Measurements from ENCODE around the gene PLXNA4.

PLXNA4 gene

GRCh38 chr7:132376361-132377013 lies 199.8 kb downstream of the PLXNA4 start:
- H3K9me2 ChIP-seq (replicated peaks; ENCODE audit: insufficient read depth, low read length) = no peaks in the 10 kb centered on the region
- no peak overlapping the region for H3K4me3 ChIP-seq (ENCODE audit: insufficient read depth, low read length, poor library complexity, severe bottlenecking)
- TF ChIP-seq CTCF (IDR thresholded peaks at IDR 0.05; ENCODE audit: insufficient read depth, low read length, poor library complexity, severe bottlenecking) (no peak), EZH2phosphoT487 (conservative IDR thresholded peaks at IDR 0.05; ENCODE audit: low read length) (no peak)
- no peaks in the 10 kb centered on the region for H3K36me3 ChIP-seq (ENCODE audit: low read length)
- H3K79me2 ChIP-seq (ENCODE audit: insufficient read depth, low read length) = no peaks in the 10 kb centered on the region
- no peak overlapping the region for H3K9ac ChIP-seq (ENCODE audit: low read length)
- no peak overlapping the region for H2AFZ ChIP-seq (ENCODE audit: low read depth, low read length, severe bottlenecking)
- H3K9me3 ChIP-seq (ENCODE audit: insufficient read depth, low read length) = no peaks in the 10 kb centered on the region
- no peak overlapping the region for H3K4me2 ChIP-seq (ENCODE audit: low read depth, low read length, poor library complexity, severe bottlenecking)
- H3F3A ChIP-seq (ENCODE audit: insufficient read depth) = no peaks in the 10 kb centered on the region
- 0 out of 2 replicates have a peak, but pooled peaks cover 2% of the 10 kb centered on the region for H3K27me3 ChIP-seq (ENCODE audit: low read length)
- no peaks in the 10 kb centered on the region for H4K20me1 ChIP-seq (ENCODE audit: low read depth, low read length)
- H3K27ac ChIP-seq (ENCODE audit: low read depth, low read length) = no peak overlapping the region

GRCh38 chr7:132373879-132374278 lies 202.4 kb downstream of the PLXNA4 start:
- no peaks in the 10 kb centered on the region for H3K9me3 ChIP-seq (ENCODE audit: insufficient read depth, low read length)
- no peaks in the 10 kb centered on the region for H3K9me2 ChIP-seq (replicated peaks; ENCODE audit: insufficient read depth, low read length)
- TF ChIP-seq EZH2phosphoT487 (conservative IDR thresholded peaks at IDR 0.05; ENCODE audit: low read length) (no peak), CTCF (IDR thresholded peaks at IDR 0.05; ENCODE audit: insufficient read depth, low read length, poor library complexity, severe bottlenecking) (no peak)
- no peaks in the 10 kb centered on the region for H3K79me2 ChIP-seq (ENCODE audit: insufficient read depth, low read length)
- no peaks in the 10 kb centered on the region for H3K36me3 ChIP-seq (ENCODE audit: low read length)
- no peak overlapping the region for H3K27ac ChIP-seq (ENCODE audit: low read depth, low read length)
- no peak overlapping the region for H2AFZ ChIP-seq (ENCODE audit: low read depth, low read length, severe bottlenecking)
- no peaks in the 10 kb centered on the region for H4K20me1 ChIP-seq (ENCODE audit: low read depth, low read length)
- H3K9ac ChIP-seq (ENCODE audit: low read length) = no peak overlapping the region
- H3K27me3 ChIP-seq (ENCODE audit: low read length) = 0 out of 2 replicates have a peak, but pooled peaks cover 2% of the 10 kb centered on the region
- H3K4me2 ChIP-seq (ENCODE audit: low read depth, low read length, poor library complexity, severe bottlenecking) = no peak overlapping the region
- no peaks in the 10 kb centered on the region for H3F3A ChIP-seq (ENCODE audit: insufficient read depth)
- H3K4me3 ChIP-seq (ENCODE audit: insufficient read depth, low read length, poor library complexity, severe bottlenecking) = no peak overlapping the region

- no peak overlapping the region for H3K4me3 ChIP-seq (ENCODE audit: insufficient read depth, low read length, poor library complexity, severe bottlenecking)
- H3K27me3 ChIP-seq (ENCODE audit: low read length) = 0 out of 2 replicates have a peak, but pooled peaks cover 2% of the 10 kb centered on the region
- H3K79me2 ChIP-seq (ENCODE audit: insufficient read depth, low read length) = no peaks in the 10 kb centered on the region
- H4K20me1 ChIP-seq (ENCODE audit: low read depth, low read length) = no peaks in the 10 kb centered on the region
- no peak overlapping the region for H2AFZ ChIP-seq (ENCODE audit: low read depth, low read length, severe bottlenecking)
- TF ChIP-seq CTCF (IDR thresholded peaks at IDR 0.05; ENCODE audit: insufficient read depth, low read length, poor library complexity, severe bottlenecking) = no peak
- no peak for TF ChIP-seq EZH2phosphoT487 (conservative IDR thresholded peaks at IDR 0.05; ENCODE audit: low read length)
- H3K4me2 ChIP-seq (ENCODE audit: low read depth, low read length, poor library complexity, severe bottlenecking) = no peak overlapping the region
- no peaks in the 10 kb centered on the region for H3K9me2 ChIP-seq (replicated peaks; ENCODE audit: insufficient read depth, low read length)
- H3K9ac ChIP-seq (ENCODE audit: low read length) = no peak overlapping the region
- no peaks in the 10 kb centered on the region for H3K9me3 ChIP-seq (ENCODE audit: insufficient read depth, low read length)
- no peak overlapping the region for H3K27ac ChIP-seq (ENCODE audit: low read depth, low read length)
- H3K36me3 ChIP-seq (ENCODE audit: low read length) = no peaks in the 10 kb centered on the region
- no peaks in the 10 kb centered on the region for H3F3A ChIP-seq (ENCODE audit: insufficient read depth)
Measured at GRCh38 chr7:132373041-132373440, 203.2 kb downstream of the PLXNA4 start.
